Neural cell (in vitro differentiated cells): ENCODE results near the gene P2RX3. TPM values are rescaled to one million over a fixed set of nuclear protein-coding genes. Genes with fewer than 3 reads are reported as not detected.

ENCODE experiments used
- H2AFZ ChIP-seq: fragments of 200-600, 300-800 bp; sonication (generic), shearing (Covaris generic); 2 replicates; pipeline ENCODE4 v1.6.0; 2014; ENCODE audit warnings: low read depth, mild to moderate bottlenecking, antibody characterized with exemption, low read length, moderate library complexity
- H3F3A ChIP-seq: fragments of 200-600 bp; shearing (Covaris generic); 2 replicates; pipeline ENCODE4 v1.6.1; 2016; ENCODE audit warnings: mild to moderate bottlenecking, moderate library complexity, mixed read lengths, antibody characterized with exemption, low read length; ENCODE audit not compliant: insufficient read depth, poor library complexity, severe bottlenecking
- H3K27ac ChIP-seq: fragments of 200-600, 300-800 bp; sonication (generic), shearing (Covaris generic); 2 replicates; pipeline ENCODE4 v1.5.1; 2014; ENCODE audit warnings: mild to moderate bottlenecking, low read length, moderate library complexity
- H3K27me3 ChIP-seq: fragments of 300-800, 200-600 bp; sonication (generic), shearing (Covaris generic); 2 replicates; pipeline ENCODE4 v1.6.0; 2014; ENCODE audit warnings: mild to moderate bottlenecking, low read depth, low read length, moderate library complexity; ENCODE audit not compliant: insufficient read depth
- H3K36me3 ChIP-seq: fragments of 300-800, 200-600 bp; sonication (generic), shearing (Covaris generic); 2 replicates; pipeline ENCODE4 v1.5.1; 2014; ENCODE audit warnings: mild to moderate bottlenecking, antibody characterized with exemption, low read length, moderate library complexity; ENCODE audit not compliant: insufficient read depth
- H3K4me2 ChIP-seq: fragments of 300-800, 200-600 bp; sonication (generic), shearing (Covaris generic); 2 replicates; pipeline ENCODE4 v1.6.0; 2014; ENCODE audit warnings: mild to moderate bottlenecking, low read length
- H3K4me3 ChIP-seq: fragments of 300-800, 200-600 bp; sonication (generic), shearing (Covaris generic); 2 replicates; pipeline ENCODE4 v1.5.1; 2014; ENCODE audit warnings: mild to moderate bottlenecking, low read length, moderate library complexity
- H3K79me2 ChIP-seq: fragments of 200-600 bp; shearing (Covaris generic); replicated peaks from 2 replicates; pipeline ENCODE4 v1.6.0; 2014; ENCODE audit warnings: mild to moderate bottlenecking, low read length, moderate library complexity; ENCODE audit not compliant: insufficient read depth
- H3K9ac ChIP-seq: fragments of 300-800, 200-600 bp; sonication (generic), shearing (Covaris generic); 2 replicates; pipeline ENCODE4 v1.6.1; 2016; ENCODE audit warnings: mild to moderate bottlenecking, low read length, mixed read lengths
- H3K9me2 ChIP-seq: fragments of 200-600 bp; shearing (Covaris generic); 2 replicates; pipeline ENCODE4 v1.6.1; 2016; ENCODE audit warnings: mild to moderate bottlenecking, low read length, mixed read lengths; ENCODE audit not compliant: insufficient read depth
- H3K9me3 ChIP-seq: fragments of 200-600, 300-800 bp; sonication (generic), shearing (Covaris generic); 2 replicates; pipeline ENCODE4 v1.6.1; 2016; ENCODE audit warnings: mild to moderate bottlenecking, mixed run types, low read length, moderate library complexity, mixed read lengths
- H4K20me1 ChIP-seq: fragments of 200-600 bp; shearing (Covaris generic); 2 replicates; pipeline ENCODE4 v1.6.1; 2016; ENCODE audit warnings: mild to moderate bottlenecking, mixed run types; ENCODE audit not compliant: insufficient read depth
- POLR2AphosphoS5 ChIP-seq: IDR thresholded peaks from 2 replicates; pipeline ENCODE4 v1.6.1; 2012
- RAD21 ChIP-seq: fragments of 450-650 bp; conservative IDR thresholded peaks from 2 replicates; pipeline ENCODE4 v1.6.1; 2014; ENCODE audit warnings: antibody characterized with exemption, mild to moderate bottlenecking, moderate library complexity
- SMC3 ChIP-seq: fragments of 450-650 bp; conservative IDR thresholded peaks from 2 replicates; pipeline ENCODE4 v1.6.1; 2014; ENCODE audit warnings: antibody characterized with exemption, mild to moderate bottlenecking, moderate library complexity; ENCODE audit not compliant: poor library complexity
- TAF1 ChIP-seq: IDR thresholded peaks from 2 replicates; pipeline ENCODE4 v1.6.1; 2012; ENCODE audit warnings: low read depth
- polyA plus RNA-seq: library from polyadenylated mRNA; depleted of rRNA; stranded (reverse); fragments of >200 nt; gene quantifications from 2 replicates; pipeline ENCODE4 v1.2.3, GENCODE V29; 2014
- TF ChIP-seq, protein P1 (sequence below): IDR thresholded peaks from 2 replicates; pipeline ENCODE4 v1.6.1; 2012; ENCODE audit warnings: borderline replicate concordance
- TF ChIP-seq, protein P2 (sequence below): fragments of 450-650 bp; IDR thresholded peaks from 2 replicates; pipeline ENCODE4 v1.5.1; 2014; ENCODE audit warnings: antibody characterized with exemption, mild to moderate bottlenecking, moderate library complexity; ENCODE audit not compliant: poor library complexity, severe bottlenecking

Gene P2RX3
- polyA plus RNA-seq, 1 donor from 2014 or later: not detected

DNA sequence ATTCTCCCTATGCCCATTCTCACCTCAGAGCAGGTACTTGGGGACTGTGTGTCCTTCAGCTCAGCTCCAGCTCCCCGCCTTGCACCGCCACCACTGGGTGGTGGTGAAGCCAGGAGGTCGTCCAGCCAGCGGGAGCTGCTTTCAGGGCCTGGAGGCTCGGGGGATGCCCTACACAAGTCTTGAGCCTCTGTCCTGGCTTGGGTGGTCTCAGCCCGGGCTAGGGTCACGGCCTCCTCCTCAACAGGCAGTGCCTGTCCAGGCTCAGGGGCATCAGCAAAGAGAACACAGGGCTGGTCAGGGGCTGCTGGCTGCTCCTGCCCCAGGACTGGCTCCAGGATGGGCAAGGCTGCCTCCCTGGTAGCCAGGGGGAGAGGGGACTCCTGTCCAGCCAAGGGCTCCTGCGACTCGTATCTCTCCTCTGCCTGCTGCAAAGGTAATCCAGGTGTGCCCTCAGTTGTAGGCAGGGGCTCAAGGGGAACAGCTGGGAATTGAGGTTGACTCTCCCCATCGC is 25.6 kb upstream of the P2RX3 start:
- Histone ChIP-seq H3K36me3 (peaks cover 4% of the 10 kb centered on the region), H2AFZ (no peak overlapping the region), H3K27me3 (no peaks in the 10 kb centered on the region), H3K79me2 (no peaks in the 10 kb centered on the region), H3K27ac (no peak overlapping the region), H3K4me2 (no peak overlapping the region), H3K9me3 (no peaks in the 10 kb centered on the region), H3F3A (no peaks in the 10 kb centered on the region), H3K4me3 (no peak overlapping the region), H3K9me2 (no peaks in the 10 kb centered on the region), H4K20me1 (no peaks in the 10 kb centered on the region), H3K9ac (no peak overlapping the region)
- no peak for TF ChIP-seq POLR2AphosphoS5
- no peak for TF ChIP-seq RAD21
- TF ChIP-seq, protein P1, sequence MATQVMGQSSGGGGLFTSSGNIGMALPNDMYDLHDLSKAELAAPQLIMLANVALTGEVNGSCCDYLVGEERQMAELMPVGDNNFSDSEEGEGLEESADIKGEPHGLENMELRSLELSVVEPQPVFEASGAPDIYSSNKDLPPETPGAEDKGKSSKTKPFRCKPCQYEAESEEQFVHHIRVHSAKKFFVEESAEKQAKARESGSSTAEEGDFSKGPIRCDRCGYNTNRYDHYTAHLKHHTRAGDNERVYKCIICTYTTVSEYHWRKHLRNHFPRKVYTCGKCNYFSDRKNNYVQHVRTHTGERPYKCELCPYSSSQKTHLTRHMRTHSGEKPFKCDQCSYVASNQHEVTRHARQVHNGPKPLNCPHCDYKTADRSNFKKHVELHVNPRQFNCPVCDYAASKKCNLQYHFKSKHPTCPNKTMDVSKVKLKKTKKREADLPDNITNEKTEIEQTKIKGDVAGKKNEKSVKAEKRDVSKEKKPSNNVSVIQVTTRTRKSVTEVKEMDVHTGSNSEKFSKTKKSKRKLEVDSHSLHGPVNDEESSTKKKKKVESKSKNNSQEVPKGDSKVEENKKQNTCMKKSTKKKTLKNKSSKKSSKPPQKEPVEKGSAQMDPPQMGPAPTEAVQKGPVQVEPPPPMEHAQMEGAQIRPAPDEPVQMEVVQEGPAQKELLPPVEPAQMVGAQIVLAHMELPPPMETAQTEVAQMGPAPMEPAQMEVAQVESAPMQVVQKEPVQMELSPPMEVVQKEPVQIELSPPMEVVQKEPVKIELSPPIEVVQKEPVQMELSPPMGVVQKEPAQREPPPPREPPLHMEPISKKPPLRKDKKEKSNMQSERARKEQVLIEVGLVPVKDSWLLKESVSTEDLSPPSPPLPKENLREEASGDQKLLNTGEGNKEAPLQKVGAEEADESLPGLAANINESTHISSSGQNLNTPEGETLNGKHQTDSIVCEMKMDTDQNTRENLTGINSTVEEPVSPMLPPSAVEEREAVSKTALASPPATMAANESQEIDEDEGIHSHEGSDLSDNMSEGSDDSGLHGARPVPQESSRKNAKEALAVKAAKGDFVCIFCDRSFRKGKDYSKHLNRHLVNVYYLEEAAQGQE: no peak
- TF ChIP-seq, protein P2, sequence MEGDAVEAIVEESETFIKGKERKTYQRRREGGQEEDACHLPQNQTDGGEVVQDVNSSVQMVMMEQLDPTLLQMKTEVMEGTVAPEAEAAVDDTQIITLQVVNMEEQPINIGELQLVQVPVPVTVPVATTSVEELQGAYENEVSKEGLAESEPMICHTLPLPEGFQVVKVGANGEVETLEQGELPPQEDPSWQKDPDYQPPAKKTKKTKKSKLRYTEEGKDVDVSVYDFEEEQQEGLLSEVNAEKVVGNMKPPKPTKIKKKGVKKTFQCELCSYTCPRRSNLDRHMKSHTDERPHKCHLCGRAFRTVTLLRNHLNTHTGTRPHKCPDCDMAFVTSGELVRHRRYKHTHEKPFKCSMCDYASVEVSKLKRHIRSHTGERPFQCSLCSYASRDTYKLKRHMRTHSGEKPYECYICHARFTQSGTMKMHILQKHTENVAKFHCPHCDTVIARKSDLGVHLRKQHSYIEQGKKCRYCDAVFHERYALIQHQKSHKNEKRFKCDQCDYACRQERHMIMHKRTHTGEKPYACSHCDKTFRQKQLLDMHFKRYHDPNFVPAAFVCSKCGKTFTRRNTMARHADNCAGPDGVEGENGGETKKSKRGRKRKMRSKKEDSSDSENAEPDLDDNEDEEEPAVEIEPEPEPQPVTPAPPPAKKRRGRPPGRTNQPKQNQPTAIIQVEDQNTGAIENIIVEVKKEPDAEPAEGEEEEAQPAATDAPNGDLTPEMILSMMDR: no peak

DNA sequence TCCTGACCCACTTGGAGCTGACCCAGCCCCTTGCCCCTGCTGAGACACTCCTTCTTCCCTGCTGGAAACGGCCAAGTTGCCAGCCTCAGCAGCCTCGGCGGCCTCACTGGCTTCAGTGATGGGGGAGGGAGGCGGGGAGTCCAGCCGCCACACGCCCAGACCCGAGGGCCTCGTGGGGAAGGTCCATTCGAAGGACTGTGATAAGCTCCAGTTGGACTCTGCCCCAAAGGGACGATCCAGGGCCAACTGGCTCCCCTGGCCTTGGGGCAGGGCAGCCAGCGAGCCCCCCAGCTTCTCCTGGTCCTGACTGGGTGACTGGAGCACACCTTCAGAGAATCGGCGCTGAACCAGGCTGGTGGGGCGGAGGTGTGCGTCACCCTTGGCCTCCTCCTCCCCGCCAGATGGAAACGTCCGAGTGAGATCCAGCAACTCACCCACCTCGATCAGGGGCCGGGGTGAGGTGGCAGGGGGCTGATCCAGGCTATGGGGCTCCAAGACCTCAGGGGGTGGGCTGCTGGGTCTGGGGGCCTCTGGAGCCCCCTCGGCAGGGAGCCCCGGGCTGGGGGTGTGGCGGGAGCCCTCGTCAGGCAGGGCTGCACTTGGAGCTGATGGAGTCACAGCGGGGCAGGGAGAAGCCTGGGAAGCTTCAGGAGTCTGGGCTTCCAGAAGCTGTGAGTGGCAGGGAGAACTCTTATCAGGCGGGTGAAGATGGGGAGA is 24.9 kb upstream of the P2RX3 start:
- Histone ChIP-seq H3K4me2 (no peak overlapping the region), H4K20me1 (no peaks in the 10 kb centered on the region), H2AFZ (no peak overlapping the region), H3K4me3 (no peak overlapping the region), H3K27me3 (no peaks in the 10 kb centered on the region), H3K9ac (no peak overlapping the region), H3F3A (no peaks in the 10 kb centered on the region), H3K9me3 (no peaks in the 10 kb centered on the region), H3K79me2 (no peaks in the 10 kb centered on the region), H3K27ac (no peak overlapping the region), H3K36me3 (peaks cover 7% of the 10 kb centered on the region), H3K9me2 (no peaks in the 10 kb centered on the region)
- no peak for TF ChIP-seq RAD21

DNA sequence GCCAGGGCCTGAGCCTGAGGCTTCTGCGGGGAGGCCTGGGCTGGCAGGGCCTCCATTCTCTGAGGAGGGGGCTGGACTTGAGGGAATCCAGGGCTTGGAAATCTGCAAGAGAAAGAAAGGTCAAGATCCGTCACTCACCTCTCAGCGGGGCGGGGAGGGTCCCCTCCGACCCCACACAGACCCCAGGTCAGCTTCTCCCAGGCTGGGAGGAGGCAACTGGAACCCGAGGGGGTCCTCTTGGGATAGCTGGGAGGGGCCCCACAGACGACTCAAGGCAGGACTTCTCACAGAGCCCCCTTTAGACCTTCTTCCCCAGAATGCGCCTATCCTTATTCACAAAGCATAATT is 24.4 kb upstream of the P2RX3 start:
- Histone ChIP-seq H2AFZ (no peak overlapping the region), H3K4me2 (no peak overlapping the region), H3K27ac (no peak overlapping the region), H3K9ac (no peak overlapping the region), H3K36me3 (peaks cover 7% of the 10 kb centered on the region), H3K9me2 (no peaks in the 10 kb centered on the region), H3F3A (no peaks in the 10 kb centered on the region), H3K4me3 (no peak overlapping the region), H4K20me1 (no peaks in the 10 kb centered on the region), H3K27me3 (no peaks in the 10 kb centered on the region), H3K79me2 (no peaks in the 10 kb centered on the region), H3K9me3 (no peaks in the 10 kb centered on the region)
- TF ChIP-seq, protein P2: no peak
- TF ChIP-seq, protein P1: no peak
- TF ChIP-seq TAF1 (no peak), POLR2AphosphoS5 (no peak), SMC3 (no peak)
